GM19455 (cell line): ENCODE data around the gene CBLL1.

Experiments
- ATAC-seq: cut with Tn5 transposase; IDR thresholded peaks from one replicate; pipeline ENCODE4 v1.9.1; 2021; ENCODE audit not compliant: unreplicated experiment

Gene CBLL1

GRCh38 chr7:107742678-107743566 is 1.0 kb upstream of the CBLL1 start:
- ATAC-seq: peak; percentile 46

- peak; percentile 43 for ATAC-seq
Observed at GRCh38 chr7:107744345-107744750, 406 bp downstream of the CBLL1 start.

DNA sequence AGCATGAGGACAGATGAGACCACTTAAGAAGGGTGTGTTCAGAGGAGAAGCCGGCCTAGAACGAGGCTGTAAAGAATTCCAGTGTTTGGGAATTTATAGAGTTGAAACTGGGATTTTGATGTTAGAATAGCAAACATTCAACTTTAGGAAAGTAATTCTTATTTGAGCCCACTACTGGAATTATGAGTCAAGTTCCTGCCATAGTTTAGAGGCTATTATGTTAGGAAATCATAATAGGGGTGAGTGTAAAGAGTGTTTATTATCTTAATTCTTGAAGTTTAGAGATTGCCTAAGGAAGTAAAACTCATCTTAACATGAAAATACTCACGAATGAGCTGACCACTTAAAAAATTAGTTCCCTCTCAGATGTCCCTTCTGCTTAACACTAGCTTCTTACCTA is 2.1 kb downstream of the CBLL1 start:
- ATAC-seq: no peak

DNA sequence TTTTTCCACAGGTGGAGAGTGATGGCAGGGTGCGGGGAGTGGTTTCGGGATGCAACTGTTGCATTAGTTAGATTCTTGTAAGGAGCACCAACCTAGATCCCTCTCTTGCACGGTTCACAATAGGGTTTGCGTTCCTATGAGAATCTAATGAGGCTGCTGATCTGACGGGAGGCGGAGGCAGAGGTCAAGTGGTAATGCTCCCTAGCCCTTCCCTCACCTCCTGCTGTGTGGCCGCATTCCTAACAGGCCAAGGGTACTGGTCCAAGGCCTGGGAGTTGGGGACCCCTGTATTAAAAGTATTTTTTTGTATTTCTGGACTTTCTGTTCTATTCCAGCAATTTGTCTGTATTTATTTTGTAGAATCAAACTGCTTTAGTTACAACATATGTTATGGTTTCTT is 7.2 kb downstream of the CBLL1 start:
- no peak for ATAC-seq

DNA sequence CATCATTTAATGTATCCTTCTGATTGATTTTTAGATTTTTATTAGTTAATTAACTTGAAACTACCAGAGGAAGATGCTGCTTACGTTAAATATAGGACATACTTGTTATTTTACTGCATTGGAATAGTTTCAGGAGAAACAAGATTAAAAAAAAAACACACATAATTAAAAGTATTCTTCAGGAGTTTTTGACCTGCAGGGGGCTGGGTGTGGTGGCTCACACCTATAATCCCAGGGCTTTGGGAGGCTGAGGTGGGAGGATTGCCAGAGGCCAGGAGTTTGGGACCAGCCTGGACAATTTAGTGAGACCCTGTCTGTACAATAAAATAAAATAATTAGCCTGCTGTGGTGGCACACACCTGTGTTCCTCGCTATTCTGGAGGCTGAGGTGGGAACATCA is 10.7 kb downstream of the CBLL1 start:
- no peak for ATAC-seq

DNA sequence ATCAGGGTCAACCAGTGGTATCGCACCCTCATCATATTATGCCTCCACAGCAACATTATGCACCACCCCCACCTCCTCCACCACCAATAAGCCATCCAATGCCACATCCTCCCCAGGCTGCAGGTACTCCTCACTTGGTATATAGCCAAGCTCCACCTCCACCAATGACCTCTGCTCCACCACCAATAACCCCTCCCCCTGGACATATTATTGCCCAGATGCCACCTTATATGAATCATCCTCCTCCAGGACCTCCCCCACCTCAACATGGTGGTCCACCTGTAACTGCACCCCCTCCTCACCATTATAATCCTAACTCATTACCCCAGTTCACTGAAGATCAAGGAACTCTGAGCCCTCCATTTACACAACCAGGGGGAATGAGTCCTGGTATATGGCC is 14.7 kb downstream of the CBLL1 start:
- no peak for ATAC-seq

DNA sequence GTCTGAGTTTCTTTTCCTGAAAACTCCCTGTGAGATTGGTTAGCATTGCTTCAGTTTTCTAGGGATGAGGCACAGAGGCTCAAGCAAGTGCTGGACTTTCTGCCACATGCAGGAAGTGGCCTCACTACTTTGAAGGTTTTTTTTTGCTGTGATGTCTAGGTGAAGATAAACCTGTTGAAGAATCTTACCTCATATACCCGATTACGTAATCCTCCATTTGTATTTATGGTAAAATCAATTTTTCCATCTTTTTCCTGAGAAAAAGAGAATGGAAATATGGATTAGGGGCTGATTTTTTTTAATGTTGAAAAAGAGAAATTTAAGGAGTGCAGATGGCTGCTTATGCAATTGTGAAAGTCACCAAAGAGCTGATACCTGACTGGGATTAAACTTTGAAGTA is 23.4 kb downstream of the CBLL1 start:
- ATAC-seq: no peak

- no peak for ATAC-seq
Observed at GRCh38 chr7:107768263-107768662, 24.3 kb downstream of the CBLL1 start.

- ATAC-seq: no peak
Observed at GRCh38 chr7:107773027-107773426, 29.1 kb downstream of the CBLL1 start.

GRCh38 chr7:107777702-107778101 is 33.8 kb downstream of the CBLL1 start:
- no peak for ATAC-seq

DNA sequence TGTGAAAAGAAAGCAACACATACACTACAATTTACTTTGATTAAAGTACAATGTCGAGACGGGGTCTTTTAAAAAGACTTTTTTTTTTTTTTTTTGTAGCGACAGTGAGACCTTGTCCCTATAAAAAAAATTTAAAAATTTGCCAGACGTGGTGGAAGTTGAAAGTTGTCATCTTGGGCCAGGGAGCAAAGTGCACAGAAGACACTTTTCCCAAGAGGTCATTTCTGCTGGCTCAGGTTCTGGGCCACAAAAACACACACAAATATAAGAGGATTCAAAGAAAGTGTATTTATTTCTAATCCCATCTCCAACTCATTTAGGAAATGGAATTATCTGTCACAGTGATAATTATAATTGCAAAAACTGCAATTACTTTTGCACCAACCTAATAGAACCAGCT is 34.3 kb downstream of the CBLL1 start:
- no peak for ATAC-seq

DNA sequence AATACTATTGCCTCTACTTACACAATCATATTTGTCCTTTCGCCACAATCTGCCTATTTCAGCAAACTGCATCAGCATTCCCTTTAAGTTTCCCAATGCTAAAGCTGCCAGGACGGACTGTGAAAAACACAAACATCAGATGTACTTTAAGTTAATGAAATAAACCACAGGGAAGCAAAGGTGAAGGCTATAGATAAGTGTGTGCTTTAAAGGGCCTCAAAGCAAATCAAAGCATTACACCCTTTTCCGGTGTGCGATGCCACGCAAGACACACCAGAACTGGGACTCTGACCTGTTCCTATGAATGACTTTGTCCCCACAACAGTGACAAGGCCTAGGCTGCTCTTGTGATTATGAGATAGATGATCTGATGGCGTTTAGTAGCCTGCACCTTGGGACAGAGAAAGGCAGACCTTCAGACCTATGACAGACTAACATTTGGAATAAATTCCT is 35.7 kb downstream of the CBLL1 start:
- ATAC-seq: no peak

DNA sequence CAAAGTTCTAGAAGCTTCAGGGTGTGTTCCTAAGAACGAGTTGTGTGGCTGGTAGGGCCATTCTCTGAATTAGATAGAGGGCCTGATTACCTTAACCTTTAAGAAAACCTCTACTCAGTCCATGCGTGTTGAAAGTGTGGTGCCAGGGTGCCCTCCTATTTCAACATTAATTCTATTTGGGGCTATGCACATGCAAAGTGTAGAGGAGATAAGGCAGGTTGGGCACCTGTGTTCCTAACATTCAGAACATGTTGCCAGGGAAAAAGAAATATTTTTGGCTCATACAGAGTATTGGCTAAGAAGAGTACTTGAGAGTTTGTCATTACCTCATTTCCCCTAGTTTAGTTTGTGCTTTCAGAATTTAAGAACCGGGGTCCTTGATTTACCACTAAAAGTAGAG is 38.4 kb downstream of the CBLL1 start:
- ATAC-seq: no peak

- no peak for ATAC-seq
Observed at GRCh38 chr7:107783648-107784047, 39.7 kb downstream of the CBLL1 start.

DNA sequence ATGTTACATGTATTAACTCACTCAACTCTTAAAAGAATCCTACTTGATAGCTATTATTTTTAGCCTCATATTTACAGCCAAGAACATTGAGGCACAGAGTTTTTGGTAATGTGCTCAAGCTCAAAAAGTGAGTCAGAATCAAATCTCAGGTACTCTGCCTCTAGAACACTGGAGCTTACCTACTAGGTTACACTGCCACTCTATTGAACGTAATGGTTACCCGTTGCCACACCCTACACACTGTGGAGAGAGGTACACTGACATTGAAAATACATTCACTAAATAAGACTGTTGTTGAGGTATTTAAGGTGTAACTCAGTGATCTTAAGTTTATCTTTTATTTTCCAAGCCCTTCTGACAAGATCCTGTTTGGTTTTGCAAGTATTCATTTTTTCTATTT is 41.2 kb downstream of the CBLL1 start:
- no peak for ATAC-seq

GRCh38 chr7:107785926-107786325 is 42.0 kb downstream of the CBLL1 start:
- no peak for ATAC-seq

GRCh38 chr7:107788216-107788615 is 44.3 kb downstream of the CBLL1 start:
- ATAC-seq: no peak

GRCh38 chr7:107788662-107789061 is 44.7 kb downstream of the CBLL1 start:
- ATAC-seq: no peak

GRCh38 chr7:107789647-107790046 is 45.7 kb downstream of the CBLL1 start:
- no peak for ATAC-seq

- ATAC-seq: no peak
Observed at GRCh38 chr7:107792364-107792763, 48.4 kb downstream of the CBLL1 start.

DNA sequence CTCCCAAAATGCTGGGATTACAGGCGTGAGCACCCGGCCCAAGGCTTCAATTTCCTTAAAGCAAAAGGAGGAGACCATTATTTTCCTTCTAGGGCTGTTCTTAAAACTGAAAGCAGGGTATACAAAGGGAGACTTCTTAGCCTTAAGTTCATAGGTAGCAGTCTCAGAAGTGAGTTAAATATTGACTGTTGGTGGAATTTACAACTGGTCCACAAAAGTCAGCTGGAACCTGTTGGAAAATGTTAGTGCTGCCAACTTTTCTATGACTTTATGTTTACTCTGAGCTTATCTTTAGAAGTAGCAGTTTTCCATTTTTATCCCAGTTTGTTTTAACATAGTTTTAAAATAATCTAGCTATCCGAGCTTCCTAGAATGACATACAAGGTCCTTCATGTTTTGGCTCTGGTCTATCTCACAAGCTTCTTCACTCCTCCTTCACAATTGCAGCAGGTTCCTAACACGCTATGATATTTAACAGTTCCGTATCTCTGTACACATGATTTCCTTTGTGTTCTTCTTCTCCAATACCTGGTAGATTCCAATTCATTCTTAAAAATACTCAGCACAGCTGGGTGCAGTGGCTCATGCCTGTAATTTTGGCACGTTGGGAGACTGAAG is 55.8 kb downstream of the CBLL1 start:
- no peak for ATAC-seq

- no peak for ATAC-seq
Observed at GRCh38 chr7:107803009-107803610, 59.2 kb downstream of the CBLL1 start, which contains the start of gene SLC26A3. SLC26A3 (minus strand) TSS chr7:107803223; CDS start chr7:107794509, 8,714 bp downstream.
